GM18508 (cell line): ENCODE measurements around the gene RPS19.
"Not testable (repeated sequence)": the region's sequence is repeated elsewhere in the genome, so short reads cannot be mapped to it uniquely, and the experiment has no call there.

Experiments
- ATAC-seq: cut with Tn5 transposase; IDR thresholded peaks from one replicate; pipeline ENCODE4 v1.9.1; 2021; ENCODE audit warnings: moderate number of reproducible peaks; ENCODE audit not compliant: insufficient read depth, unreplicated experiment

The RPS19 gene

DNA sequence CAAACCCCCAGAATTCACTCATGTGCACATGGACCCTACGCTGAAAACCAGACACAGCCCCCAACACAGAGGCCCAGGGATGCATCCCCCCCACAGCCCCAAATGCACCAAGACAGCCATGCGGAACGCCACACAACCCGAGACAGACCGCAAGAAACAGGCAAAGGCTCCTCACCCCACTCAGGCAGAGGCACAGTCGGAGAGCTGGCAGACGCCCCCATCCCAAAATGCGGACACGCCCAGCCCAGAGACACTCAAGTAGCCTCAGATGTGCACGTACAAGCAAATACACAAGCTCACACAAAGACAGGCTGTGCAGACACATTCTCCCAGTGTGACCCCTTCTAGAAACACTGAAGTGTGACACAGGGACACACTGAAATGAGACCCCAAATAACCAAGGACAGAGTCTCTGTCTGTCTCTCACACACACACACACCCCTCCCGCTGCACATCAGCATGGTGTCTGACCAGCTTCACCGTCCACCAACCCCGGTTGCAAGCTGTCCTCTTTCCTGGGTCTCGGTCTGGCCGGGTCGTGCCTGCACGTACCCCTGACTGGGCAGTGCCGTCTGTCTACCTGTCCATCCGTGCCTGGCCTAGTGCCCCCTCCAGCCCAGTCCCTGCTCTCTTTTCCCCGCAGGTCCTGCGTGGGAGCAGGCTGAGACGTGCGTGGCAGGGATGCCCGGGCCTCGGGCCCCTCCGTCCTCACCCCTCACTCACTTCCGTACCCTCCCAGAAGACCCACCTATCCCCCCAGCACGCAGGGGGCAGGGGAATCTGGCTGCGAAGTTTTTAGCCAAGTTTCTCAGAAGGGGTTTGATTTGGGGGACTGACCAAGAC, 52.1 kb downstream of the RPS19 start:
- no peak for ATAC-seq

GRCh38 chr19:41912899-41913537, 53.0 kb downstream of the RPS19 start:
- no peak for ATAC-seq

DNA sequence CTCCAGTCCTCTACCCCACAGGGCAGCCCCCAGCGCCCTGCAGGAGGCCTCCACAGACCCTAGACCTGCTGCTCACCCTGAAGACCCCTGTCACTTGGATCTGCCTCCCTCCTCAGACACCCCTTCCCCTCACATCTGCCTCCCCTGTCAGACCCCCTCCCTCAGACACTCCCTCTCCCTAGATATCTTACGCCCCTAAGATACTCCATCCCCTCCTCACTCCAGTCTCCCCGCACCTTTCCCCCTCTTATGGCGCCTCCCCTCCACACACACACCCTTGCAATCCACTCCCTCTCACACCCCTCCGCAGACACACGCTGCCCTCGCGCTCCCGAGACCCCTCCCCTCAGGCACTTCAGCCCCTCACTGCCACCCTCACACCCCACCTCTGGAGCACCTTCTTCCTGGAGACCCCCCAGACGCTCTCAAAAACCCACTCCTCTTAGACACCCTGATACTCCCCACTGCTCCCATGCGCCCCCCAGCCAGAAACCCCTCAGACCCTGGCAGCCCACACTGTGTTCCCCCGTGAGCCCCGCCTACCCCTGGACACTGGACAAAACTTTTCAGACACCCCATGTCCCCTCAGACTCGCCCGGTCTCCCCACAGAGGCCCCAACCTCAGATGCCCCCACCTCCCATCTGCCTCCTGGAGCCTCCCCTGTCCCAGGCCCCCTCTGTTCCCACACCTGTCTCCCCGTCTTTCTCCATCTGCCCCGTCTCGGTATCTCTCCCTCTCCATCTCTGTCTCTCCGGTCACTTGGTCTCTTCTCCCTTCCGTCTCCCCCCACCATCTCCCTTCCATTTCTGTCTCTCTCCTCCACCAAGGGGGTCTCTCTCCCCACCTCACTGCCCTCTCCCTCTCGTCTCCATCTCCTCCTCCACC, 53.7 kb downstream of the RPS19 start:
- ATAC-seq = no peak

DNA sequence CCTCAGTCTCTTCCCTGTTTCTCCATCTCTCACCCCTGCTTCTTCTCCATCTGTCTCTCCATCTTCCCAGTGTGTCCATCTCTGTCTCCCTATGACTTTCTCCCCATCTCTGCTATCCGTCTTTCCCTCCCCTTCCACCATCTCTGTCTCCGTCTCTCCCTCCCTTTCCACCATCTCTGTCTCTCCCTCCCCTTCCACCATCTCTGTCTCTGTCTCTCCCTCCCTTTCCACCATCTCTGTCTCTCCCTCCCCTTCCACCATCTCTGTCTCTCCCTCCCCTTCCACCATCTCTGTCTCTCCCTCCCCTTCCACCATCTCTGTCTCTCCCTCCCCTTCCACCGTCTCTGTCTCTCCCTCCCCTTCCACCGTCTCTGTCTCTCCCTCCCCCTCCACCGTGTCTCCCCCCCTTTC, 54.4 kb downstream of the RPS19 start:
- ATAC-seq = not testable (repeated sequence)

DNA sequence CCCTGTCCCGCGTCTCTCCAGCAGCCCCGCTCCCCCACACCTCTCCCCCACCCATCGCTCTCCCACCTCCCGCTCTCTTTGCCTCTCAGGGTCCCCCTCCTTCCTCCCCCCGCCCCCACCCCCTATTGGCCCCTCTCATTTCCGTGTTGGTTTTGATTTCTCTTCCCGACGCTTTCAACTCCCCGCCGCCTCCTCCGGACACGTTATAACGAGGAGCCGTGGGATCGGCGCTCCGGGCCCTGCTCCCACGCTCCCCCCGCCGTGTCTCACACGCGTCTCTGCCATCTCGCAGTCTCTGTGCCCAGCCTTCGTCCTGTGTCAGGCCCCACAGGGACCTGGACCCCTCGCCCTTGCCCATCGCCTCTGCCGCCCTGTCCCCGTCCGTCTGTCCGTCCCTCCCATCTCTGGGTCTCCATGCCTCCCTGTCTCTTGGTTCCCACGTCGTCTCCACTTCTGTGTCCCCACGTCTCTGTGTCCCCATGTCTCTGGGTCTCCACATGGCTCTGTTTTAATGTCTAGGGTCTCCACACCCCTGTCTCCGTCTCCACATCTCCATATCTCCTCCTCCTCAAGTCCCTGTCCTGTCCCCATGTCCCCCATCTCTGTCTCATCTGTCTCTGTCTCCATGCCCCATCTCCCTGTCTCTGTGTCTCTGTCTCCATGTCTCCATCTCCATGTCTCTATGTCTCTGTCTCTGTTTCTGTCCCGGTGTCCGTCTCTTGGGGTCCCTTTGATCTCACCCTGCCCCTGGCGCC, 55.1 kb downstream of the RPS19 start:
- ATAC-seq = no peak

GRCh38 chr19:41915776-41916414, 55.8 kb downstream of the RPS19 start:
- ATAC-seq = no peak

GRCh38 chr19:41917676-41918075, 57.6 kb downstream of the RPS19 start:
- ATAC-seq = no peak

- ATAC-seq = no peak
Observed at GRCh38 chr19:41918095-41918494, 58.0 kb downstream of the RPS19 start.

- ATAC-seq = no peak
Observed at GRCh38 chr19:41918653-41919244, 58.7 kb downstream of the RPS19 start.

GRCh38 chr19:41919948-41920712, 60.1 kb downstream of the RPS19 start:
- ATAC-seq = no peak

DNA sequence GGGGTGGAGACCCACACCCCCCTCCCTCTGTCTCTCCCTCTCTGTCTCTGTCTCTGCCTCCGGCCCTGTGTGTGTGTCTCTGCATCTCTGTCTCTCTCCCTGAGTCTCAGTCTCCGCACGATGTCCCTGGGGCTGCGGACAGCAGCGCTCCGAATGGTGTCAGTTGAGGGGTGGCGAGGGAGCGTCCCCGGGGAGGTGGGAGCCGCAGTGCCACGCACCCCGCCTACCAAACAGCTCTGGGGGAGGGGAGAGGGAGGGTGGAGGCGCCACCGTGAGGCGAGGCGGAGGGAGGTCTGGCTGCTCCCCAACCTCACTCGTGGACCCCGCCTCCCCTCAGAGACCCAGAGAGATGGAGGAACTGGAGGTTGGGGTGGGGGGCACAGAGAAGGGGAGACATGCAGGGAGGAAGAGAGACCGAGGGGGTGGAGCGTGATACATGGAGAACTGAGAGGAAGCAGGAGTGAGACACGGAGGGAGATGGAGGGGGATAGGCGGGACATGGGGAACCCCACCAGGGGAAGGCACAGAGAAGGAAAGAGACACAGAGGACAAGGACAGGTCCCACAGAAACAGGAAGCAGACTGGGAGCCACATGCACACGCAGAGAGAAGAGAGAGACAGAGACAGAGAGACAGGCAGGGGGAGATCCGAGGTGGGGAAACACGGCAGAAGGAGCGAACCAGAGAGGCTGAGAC, 61.0 kb downstream of the RPS19 start:
- no peak for ATAC-seq

DNA sequence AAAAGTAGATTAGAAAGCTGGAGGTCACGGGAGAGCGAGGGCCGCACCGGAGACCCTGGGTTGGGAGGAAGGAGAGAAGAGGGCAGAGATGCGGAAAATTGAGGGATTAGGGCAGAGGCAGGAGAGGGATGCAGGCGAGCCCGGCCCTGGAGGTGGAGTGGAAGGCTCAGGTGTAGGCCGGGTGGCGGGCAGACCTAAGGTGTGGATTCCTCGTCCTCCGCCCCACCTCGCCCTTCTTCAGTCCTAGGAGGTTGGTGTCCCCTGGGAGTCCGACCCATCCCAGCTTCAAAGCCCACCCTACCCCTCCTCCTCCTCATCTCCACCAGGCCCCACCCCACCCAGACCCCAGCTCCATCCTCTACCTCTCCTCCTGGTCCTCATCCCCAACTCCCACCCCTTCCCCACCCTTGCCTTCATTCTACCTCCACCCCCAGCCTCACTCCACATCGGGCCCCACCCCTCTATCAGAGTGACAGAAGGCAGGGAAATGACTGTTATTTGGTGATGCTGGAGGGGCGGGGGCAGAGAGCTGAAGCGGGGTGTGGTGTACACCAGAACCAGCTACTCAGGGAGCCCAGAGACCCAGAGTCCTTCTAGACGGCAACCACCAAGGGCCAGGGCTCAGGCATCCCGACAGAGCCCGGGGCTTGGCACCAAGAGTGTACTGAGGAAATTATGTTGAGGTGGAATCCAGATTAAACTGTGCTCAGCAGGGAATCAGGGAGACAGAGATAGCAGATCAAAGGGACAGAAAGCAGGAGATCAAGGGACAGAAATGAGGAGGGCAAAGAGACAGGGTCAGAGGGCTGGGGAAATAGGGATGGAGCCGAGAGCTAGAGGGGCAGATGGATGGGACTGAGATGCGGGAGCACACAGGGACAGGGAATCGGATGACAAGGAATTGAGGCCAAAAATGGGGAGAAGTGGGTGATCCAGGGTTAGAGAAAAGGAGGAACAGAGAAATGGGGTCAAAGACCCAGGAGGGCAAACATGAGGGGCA, 61.8 kb downstream of the RPS19 start:
- ATAC-seq = no peak
